Sigmoid colon (tissue), 4 donors: Measurements from ENCODE around the gene ANKRD45.

Experiments
- CTCF ChIP-seq, 4 experiments: fragments of 450-650 bp in 3 of 4; fragments of 200-600 bp in 1 of 4; IDR thresholded peaks; one replicate each; pipeline ENCODE4 v1.5.1; 2016 to 2019; ENCODE audit warnings: antibody characterized with exemption in 4 of 4, mild to moderate bottlenecking in 3 of 4, moderate library complexity in 2 of 4
- EP300 ChIP-seq, 4 donors: sonication (generic); formaldehyde crosslinking; IDR thresholded peaks; one replicate each; pipeline ENCODE4 v1.6.1; 2017; ENCODE audit warnings: antibody characterized with exemption in 4 of 4
- POLR2A ChIP-seq, 2 donors: fragments of 450-650 bp; IDR thresholded peaks; one replicate each; pipeline ENCODE4 v1.6.1; 2016; ENCODE audit warnings: antibody characterized with exemption in 2 of 2, mild to moderate bottlenecking in 2 of 2, moderate library complexity in 2 of 2
- POLR2AphosphoS5 ChIP-seq, 4 donors: sonication (generic); formaldehyde crosslinking; IDR thresholded peaks; one replicate each; pipeline ENCODE4 v1.6.1; 2017; ENCODE audit warnings: antibody characterized with exemption in 4 of 4

DNA sequence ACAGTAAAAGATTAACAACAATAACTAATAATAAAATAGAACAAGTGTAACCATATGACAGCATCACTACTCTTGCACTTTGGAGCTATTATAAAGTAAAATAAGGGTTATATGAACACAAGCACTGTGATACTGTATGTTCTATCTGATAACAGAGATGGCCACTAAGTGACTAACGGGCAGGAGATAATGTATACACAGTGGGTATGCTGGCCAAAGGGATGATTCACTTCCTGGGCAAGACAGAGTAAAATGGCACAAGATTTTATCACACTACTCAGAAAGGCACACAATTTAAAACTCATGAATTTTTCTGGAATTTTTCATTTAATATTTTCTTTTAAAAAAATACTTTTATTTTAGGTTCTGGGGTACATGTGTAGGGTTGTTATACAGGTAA is 79.1 kb downstream of the ANKRD45 start:
- TF ChIP-seq POLR2A (IDR thresholded peaks at IDR 0.05) (no peak), CTCF (IDR thresholded peaks at IDR 0.05) (no peak), POLR2AphosphoS5 (IDR thresholded peaks at IDR 0.05) (no peak), EP300 (IDR thresholded peaks at IDR 0.05) (no peak)
